HG02571 (cell line): ENCODE results near the gene UBE2K.
"Not testable (repeated sequence)": the region's sequence is repeated elsewhere in the genome, so short reads cannot be mapped to it uniquely, and the experiment has no call there.

Experiments used
- ATAC-seq: cut with Tn5 transposase; IDR thresholded peaks from one replicate; pipeline ENCODE4 v1.9.1; 2021; ENCODE audit warnings: mild to moderate bottlenecking, moderate library complexity; ENCODE audit not compliant: unreplicated experiment

Gene UBE2K

GRCh38 chr4:39697740-39698423, at the start of gene UBE2K:
Gene UBE2K, plus strand, starts transcription at chr4:39698136. Its CDS starts 192 bp downstream, at chr4:39698328.
- ATAC-seq, result peak; percentile 86

GRCh38 chr4:39648213-39648612, 49.7 kb upstream of the UBE2K start:
- ATAC-seq, result no peak

- ATAC-seq, result no peak
Measured at GRCh38 chr4:39648827-39649558, 48.9 kb upstream of the UBE2K start.

GRCh38 chr4:39649639-39650265, 48.2 kb upstream of the UBE2K start:
- ATAC-seq, result no peak

GRCh38 chr4:39651586-39651985, 46.4 kb upstream of the UBE2K start:
- ATAC-seq, result not testable (repeated sequence)

GRCh38 chr4:39655211-39655610, 42.7 kb upstream of the UBE2K start:
- no peak for ATAC-seq

- no peak for ATAC-seq
Measured at GRCh38 chr4:39655876-39656275, 42.1 kb upstream of the UBE2K start.

- not testable (repeated sequence) for ATAC-seq
Measured at GRCh38 chr4:39656638-39657037, 41.3 kb upstream of the UBE2K start.

- peak; percentile 82 for ATAC-seq
Measured at GRCh38 chr4:39657465-39657864, 40.5 kb upstream of the UBE2K start.

- no peak for ATAC-seq
Measured at GRCh38 chr4:39658756-39659155, 39.2 kb upstream of the UBE2K start.

- no peak for ATAC-seq
Measured at GRCh38 chr4:39660045-39660444, 37.9 kb upstream of the UBE2K start.

GRCh38 chr4:39660757-39661156, 37.2 kb upstream of the UBE2K start:
- ATAC-seq, result no peak

- ATAC-seq, result no peak
Measured at GRCh38 chr4:39662683-39663082, 35.3 kb upstream of the UBE2K start.

- no peak for ATAC-seq
Measured at GRCh38 chr4:39664828-39665731, 32.9 kb upstream of the UBE2K start.

- no peak for ATAC-seq
Measured at GRCh38 chr4:39667706-39668105, 30.2 kb upstream of the UBE2K start.

- no peak for ATAC-seq
Measured at GRCh38 chr4:39668887-39669286, 29.0 kb upstream of the UBE2K start.

- not testable (repeated sequence) for ATAC-seq
Measured at GRCh38 chr4:39670296-39670695, 27.6 kb upstream of the UBE2K start.

GRCh38 chr4:39675681-39676080, 22.3 kb upstream of the UBE2K start:
- ATAC-seq, result not testable (repeated sequence)

GRCh38 chr4:39681003-39681402, 16.9 kb upstream of the UBE2K start:
- ATAC-seq, result not testable (repeated sequence)

- ATAC-seq, result no peak
Measured at GRCh38 chr4:39682138-39682537, 15.8 kb upstream of the UBE2K start.

- no peak for ATAC-seq
Measured at GRCh38 chr4:39685990-39686389, 11.9 kb upstream of the UBE2K start.
